Upper lobe of left lung (tissue), 4 donors: ENCODE data around the gene CXCR6.

Experiments used
- CTCF ChIP-seq, 6 experiments: fragments of 450-650 bp in 4 of 6; fragments of 200-600 bp in 2 of 6; sonication (generic) in 2 of 6; IDR thresholded peaks; one replicate each; pipeline ENCODE4 v1.5.1; 2016 to 2019; ENCODE audit warnings: antibody characterized with exemption in 6 of 6
- EP300 ChIP-seq, 4 donors: sonication (generic); formaldehyde crosslinking; IDR thresholded peaks; one replicate each; pipeline ENCODE4 v1.5.1; 2017; ENCODE audit warnings: antibody characterized with exemption in 4 of 4, control low read depth in 2 of 4
- POLR2A ChIP-seq, 4 donors: fragments of 450-650 bp; IDR thresholded peaks; one replicate each; pipeline ENCODE4 v1.5.1; 2016 to 2017; ENCODE audit warnings: antibody characterized with exemption in 4 of 4, mild to moderate bottlenecking in 2 of 4
- POLR2AphosphoS5 ChIP-seq, 2 donors: sonication (generic); formaldehyde crosslinking; IDR thresholded peaks; one replicate each; pipeline ENCODE4 v1.5.1; 2017; ENCODE audit warnings: antibody characterized with exemption in 2 of 2

GRCh38 chr3:45951946-45952345 lies 8.7 kb downstream of the CXCR6 start:
- no peak for TF ChIP-seq CTCF (IDR thresholded peaks at IDR 0.05)
- TF ChIP-seq EP300 (IDR thresholded peaks at IDR 0.05) = no peak
- no peak for TF ChIP-seq POLR2A (IDR thresholded peaks at IDR 0.05)
- no peak for TF ChIP-seq POLR2AphosphoS5 (IDR thresholded peaks at IDR 0.05)
